ELR (cell line): ENCODE measurements around the gene COL13A1.

ENCODE experiments used
- DNase-seq: peaks from one replicate; pipeline ENCODE4 v3.0.0-alpha.2; 2015; ENCODE audit warnings: low read depth

The COL13A1 gene

GRCh38 chr10:69792341-69792740, 9.4 kb upstream of the COL13A1 start:
- DNase-seq, result no peak

GRCh38 chr10:69794673-69795072, 7.0 kb upstream of the COL13A1 start:
- DNase-seq, result no peak

DNA sequence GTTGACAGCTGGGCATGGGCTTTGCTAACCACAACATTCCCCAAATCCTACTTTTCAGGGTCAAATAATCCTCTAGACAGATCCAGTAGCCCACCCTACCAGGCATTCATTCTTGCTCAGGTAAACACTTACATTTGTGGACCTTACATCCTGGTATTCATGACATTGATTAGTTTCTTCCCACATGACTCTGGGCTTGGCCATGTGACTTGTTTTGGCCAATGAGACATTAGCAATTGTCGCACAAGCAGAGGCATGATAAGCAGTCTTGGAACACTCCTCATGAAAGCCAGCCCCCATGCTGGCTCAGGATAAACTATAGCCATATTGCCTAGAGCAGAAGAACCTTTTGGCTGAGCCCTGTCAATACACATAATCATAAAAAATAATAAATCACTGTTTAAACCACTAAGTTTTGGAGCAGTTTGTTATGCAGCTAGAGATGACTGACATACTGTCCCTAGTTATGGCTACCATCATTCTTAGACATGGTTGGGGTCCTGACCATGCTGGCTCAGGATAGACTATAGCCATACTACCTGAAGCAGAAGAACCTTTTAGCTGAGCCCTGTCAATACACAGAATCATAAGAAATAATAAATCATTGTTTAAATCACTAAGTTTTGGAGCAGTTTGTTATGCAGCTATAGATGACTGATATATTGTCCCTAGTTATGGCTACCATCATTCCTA, 6.3 kb upstream of the COL13A1 start:
- DNase-seq, result no peak

DNA sequence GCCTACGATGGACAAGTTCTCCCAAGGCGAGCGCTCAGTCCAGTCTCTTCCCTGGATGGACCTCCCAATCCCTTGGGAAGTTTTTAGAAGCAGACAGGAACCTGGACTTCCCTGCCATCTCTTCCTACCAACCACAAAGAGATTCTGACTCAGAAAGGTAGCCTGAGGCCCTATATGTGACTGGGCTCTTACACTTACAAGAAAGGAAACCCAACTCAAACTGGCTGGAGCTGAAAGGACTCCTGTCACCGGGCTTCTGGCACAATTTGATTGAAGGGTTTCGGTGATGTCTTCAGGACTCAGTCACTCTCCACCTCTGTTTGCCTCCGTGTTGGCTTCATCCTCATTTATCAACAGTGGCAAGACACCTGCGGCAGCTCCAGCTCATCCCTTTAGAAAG, 3.7 kb upstream of the COL13A1 start:
- peak; percentile 75 for DNase-seq

DNA sequence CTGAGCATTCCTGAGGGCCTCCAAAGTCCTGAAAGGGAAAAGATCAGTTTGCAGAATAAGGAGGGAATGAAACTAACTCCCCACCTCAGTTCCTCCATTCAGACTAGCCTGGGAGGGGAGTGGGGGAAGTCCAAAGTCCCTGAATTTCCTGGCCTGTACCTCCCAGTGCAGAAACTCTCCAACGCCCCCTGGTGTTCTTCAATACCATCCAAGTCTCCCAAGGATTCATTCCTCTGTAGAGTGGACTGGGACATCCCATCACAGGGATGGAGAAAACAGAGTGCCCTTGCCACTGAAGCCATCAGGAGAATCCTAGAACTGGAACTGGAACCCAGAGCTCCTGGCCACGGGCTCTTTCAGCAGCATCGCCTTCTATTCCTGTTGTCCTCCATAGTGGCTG, 1.6 kb upstream of the COL13A1 start:
- peak; percentile 82 for DNase-seq

DNA sequence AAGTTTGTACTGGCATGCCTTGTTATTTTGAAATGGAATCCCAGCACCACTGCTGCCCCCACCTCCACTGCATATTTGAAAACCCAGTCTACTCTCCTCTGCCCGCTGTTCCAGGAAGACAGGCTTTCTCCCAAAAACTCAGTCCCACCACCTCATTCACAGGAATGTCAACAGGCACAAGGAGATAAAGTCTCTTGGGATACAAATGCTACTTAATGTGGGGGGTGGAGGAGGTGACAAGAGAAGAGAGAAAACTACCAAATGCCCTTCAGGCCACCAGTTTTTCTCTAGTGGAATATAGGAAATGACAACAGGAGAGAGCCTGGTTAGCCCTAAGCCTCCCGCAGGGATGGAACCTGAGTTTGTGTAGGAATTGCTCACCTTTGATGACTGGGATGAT, 1.0 kb upstream of the COL13A1 start:
- no peak for DNase-seq

- DNase-seq, result peak; percentile 81
These were observed 642 bp upstream of the COL13A1 start for GRCh38 chr10:69801094-69801433.

DNA sequence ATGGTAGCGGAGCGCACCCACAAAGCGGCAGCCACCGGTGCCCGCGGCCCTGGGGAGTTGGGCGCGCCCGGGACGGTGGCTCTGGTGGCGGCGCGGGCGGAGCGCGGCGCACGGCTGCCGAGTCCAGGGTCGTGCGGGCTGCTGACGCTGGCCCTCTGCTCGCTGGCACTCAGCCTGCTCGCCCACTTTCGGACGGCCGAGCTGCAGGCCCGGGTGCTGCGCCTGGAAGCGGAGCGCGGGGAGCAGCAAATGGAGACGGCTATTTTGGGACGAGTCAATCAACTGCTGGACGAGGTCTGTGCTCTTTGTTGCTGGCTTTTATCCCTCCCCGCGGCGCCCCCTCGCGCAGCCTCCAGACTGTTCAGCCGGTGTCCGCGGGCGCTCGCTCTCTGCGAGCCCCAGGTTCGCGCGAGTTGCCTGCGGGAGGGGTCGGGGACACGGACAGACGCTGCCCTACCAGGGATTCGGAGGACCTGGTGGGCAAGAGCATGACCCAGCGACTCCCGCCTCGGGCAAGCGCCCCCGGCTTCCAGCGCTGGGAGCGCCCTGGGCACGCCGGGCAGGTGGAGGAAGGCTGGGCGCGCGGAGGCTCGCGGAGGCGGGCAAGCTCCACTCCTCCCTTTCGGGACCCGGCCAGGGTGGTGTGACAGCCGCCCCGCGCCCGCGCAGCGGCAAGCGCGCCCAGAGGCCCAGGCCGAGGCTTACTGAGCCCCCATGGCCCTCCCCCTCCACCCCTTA, 887 bp downstream of the COL13A1 start:
- DNase-seq, result peak; percentile 68

DNA sequence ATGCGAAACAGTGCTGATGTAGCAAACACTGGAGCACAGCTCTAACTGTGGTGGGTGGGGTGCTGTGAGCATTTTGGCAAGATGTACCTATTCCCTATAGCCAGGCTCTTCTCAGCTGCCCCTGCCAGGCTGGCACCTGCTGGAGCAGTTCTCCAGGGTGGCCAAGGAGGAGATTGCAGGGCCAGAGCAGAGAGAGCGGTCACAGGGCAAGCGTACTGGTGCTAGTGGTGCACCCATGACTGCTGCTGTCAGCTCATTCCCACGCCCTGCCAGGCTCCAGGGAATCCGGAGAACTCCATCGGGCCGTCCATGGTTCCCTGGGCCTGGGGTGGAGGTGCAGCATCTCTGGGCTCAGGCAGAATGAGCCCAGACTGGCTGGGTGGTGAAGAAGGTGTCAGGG, 2.1 kb downstream of the COL13A1 start:
- peak; percentile 28 for DNase-seq

DNA sequence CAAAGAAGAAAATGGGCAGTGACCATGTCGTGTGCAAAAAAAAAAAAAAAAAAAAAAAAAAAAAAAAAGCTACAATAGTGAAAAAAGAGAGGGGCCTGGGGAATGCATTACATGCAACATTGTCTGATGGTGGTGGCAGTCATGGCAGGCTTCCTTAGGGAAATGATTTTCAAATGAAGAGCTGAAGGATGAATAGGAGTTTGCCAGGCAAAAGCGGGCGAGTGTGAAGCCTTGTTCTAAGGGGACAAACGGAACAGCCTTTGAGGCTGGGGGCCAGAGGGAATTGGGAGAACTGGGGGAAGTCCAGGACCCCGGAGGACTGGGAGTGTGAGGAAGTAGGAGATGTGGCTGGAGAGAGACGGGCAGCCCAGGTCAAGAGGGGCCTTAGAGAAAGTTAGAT, 3.1 kb downstream of the COL13A1 start:
- DNase-seq, result no peak

- peak; percentile 94 for DNase-seq
These were observed 5.4 kb downstream of the COL13A1 start for GRCh38 chr10:69807122-69807521.

- DNase-seq, result peak; percentile 65
These were observed 6.0 kb downstream of the COL13A1 start for GRCh38 chr10:69807696-69808095.

DNA sequence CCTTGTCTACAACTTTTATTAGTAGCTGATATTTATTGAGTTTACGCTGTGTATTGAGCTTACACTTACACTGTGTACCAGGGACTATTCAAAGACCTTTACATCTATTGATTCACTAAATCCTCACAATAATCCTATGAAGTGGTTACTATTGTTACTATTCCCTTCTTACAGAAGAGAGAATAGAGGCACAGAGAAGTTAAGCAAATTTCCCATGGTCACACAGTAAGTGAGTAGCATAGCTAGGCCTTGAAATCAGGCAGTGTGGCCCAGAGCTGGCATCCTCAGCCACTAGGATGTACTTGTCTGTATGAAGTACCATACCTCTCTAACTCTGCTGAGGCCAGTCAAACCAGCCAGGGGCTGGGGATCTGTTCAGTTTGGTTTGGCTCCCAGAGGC, 7.6 kb downstream of the COL13A1 start:
- DNase-seq, result no peak

GRCh38 chr10:69810097-69810496, 8.4 kb downstream of the COL13A1 start:
- no peak for DNase-seq

DNA sequence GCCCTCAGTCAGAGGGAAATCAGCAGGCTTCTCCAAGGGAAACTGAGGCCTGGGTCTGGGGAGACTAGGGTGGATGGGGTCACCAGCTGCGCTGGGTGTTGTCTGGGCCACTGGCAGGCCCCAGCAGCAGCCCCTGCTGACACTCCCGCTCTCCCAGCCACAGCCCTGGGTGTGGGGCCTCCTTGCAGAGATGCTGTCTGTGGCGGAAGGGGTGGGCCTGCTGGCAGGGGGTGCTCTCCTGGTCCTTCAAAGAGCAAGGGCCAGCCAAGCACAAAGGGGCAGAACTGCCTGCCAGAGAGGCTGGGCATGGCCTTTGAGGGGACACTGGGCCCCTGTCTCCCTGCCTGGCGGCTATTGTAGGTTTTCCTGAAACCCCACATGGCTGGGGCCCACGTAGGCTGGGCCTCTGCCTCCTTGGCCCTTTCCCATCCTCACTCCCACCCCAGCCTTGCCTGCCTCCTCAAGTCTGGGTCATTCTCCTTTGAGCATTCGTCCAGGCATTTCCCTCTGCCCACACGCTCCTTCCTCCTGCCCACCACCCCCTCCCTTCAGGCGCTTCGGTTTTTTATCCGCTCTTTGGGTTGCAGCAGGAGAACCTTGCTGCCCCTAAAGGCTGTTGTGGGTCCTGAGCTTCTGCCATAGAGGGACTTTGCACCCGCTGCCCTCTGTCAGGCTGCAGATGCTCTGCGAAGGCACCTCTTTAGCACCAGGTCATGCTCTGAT, 9.1 kb downstream of the COL13A1 start:
- DNase-seq, result no peak

- DNase-seq, result no peak
These were observed 11.9 kb downstream of the COL13A1 start for GRCh38 chr10:69813632-69814031.

- DNase-seq, result no peak
These were observed 12.5 kb downstream of the COL13A1 start for GRCh38 chr10:69814251-69814650.

- DNase-seq, result no peak
These were observed 13.4 kb downstream of the COL13A1 start for GRCh38 chr10:69815104-69815503.

GRCh38 chr10:69816521-69816920, 14.8 kb downstream of the COL13A1 start:
- DNase-seq, result peak; percentile 31

DNA sequence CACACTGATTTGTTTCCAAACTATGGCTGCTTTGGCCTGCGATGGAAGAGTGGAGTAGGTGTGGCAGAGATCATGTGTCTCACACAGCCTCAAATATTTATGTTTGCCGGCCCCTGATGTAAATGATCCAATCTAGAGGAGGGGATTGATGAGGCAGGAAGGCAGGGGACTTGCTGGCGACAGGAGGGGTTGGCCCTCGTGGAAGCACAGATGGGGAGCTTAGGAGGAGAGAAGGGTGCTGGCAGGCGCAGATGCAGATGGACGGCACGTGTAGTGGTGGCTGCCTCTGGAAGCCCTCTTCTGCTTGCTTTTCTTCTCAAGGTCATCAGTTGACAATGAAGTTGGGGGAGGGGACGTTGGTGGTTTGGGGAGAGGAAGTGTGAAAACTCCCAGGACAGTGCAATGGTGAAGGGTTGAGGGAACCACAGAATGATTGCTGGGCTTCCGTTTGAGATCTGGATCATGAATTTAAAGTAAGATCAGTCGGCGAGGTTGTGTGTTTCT, 15.4 kb downstream of the COL13A1 start:
- no peak for DNase-seq

GRCh38 chr10:69818676-69819239, 17.1 kb downstream of the COL13A1 start:
- peak; percentile 59 for DNase-seq

- DNase-seq, result peak; percentile 90
These were observed 18.2 kb downstream of the COL13A1 start for GRCh38 chr10:69819716-69820506.
